Vagina (tissue), 2 donors: ENCODE data around the gene ALOX15B.
"Not testable (repeated sequence)": the region's sequence is repeated elsewhere in the genome, so short reads cannot be mapped to it uniquely, and the experiment has no call there.

Source experiments
- POLR2A ChIP-seq, 2 donors: fragments of 450-650 bp; IDR thresholded peaks; one replicate each; pipeline ENCODE4 v1.6.1; 2017; ENCODE audit warnings: antibody characterized with exemption in 2 of 2, mild to moderate bottlenecking in 2 of 2, moderate library complexity in 2 of 2
- POLR2AphosphoS5 ChIP-seq, 2 donors: sonication (generic); formaldehyde crosslinking; IDR thresholded peaks; one replicate each; pipeline ENCODE4 v1.9.0; 2017; ENCODE audit warnings: antibody characterized with exemption in 2 of 2, mild to moderate bottlenecking in 2 of 2, low read depth in 1 of 2; ENCODE audit not compliant: insufficient read depth in 1 of 2
- TF ChIP-seq, protein P1 (sequence below), 3 experiments: fragments of 450-650 bp in 2 of 3; fragments of 200-600 bp in 1 of 3; sonication (generic) in 1 of 3; IDR thresholded peaks; one replicate each; pipeline ENCODE4 v1.5.1; 2017 to 2019; ENCODE audit warnings: antibody characterized with exemption in 3 of 3, mild to moderate bottlenecking in 2 of 3, moderate library complexity in 2 of 3

DNA sequence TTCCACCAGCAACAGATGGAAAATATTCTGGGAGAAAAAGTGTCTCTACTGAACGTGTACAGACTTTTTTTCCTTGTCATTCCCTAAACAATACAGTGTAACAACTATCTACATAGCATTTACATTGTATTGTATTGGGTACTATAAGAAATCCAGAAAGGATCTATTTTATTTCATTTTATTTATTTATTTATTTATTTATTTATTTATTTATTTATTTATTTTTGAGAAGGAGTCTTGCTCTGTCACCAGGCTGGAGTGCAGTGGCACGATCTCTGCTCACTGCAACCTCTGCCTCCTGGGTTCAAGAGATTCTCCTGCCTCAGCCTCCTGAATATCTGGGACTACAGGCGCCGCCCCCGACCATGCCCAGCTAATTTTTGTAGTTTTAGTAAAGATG, 39.1 kb downstream of the ALOX15B start:
- TF ChIP-seq, protein P1, sequence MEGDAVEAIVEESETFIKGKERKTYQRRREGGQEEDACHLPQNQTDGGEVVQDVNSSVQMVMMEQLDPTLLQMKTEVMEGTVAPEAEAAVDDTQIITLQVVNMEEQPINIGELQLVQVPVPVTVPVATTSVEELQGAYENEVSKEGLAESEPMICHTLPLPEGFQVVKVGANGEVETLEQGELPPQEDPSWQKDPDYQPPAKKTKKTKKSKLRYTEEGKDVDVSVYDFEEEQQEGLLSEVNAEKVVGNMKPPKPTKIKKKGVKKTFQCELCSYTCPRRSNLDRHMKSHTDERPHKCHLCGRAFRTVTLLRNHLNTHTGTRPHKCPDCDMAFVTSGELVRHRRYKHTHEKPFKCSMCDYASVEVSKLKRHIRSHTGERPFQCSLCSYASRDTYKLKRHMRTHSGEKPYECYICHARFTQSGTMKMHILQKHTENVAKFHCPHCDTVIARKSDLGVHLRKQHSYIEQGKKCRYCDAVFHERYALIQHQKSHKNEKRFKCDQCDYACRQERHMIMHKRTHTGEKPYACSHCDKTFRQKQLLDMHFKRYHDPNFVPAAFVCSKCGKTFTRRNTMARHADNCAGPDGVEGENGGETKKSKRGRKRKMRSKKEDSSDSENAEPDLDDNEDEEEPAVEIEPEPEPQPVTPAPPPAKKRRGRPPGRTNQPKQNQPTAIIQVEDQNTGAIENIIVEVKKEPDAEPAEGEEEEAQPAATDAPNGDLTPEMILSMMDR (IDR thresholded peaks at IDR 0.05), result not testable (repeated sequence)
- not testable (repeated sequence) for TF ChIP-seq POLR2AphosphoS5 (IDR thresholded peaks at IDR 0.05; ENCODE audit: insufficient read depth in 1 of 2, low read depth in 1 of 2); POLR2A (IDR thresholded peaks at IDR 0.05)
